ENCODE measurements around the gene TNPO1. TPM values are rescaled to one million over a fixed set of nuclear protein-coding genes. Genes with fewer than 3 reads are reported as not detected.
A peak's percentile ranks its signal among the peaks of the same experiment; 100 is the strongest.

TNPO1 gene
- total and polyA plus RNA-seq, 2 of the 8 experiments (the other 6 are each of a cell fraction or from before 2014, with no cell fraction given), result 38.5 to 211 TPM

GRCh38 chr5:72818866-72819534 lies 2.5 kb downstream of the TNPO1 start:
- Histone ChIP-seq H3K36me3 (ENCODE audit: control insufficient read depth in 2 of 4, insufficient read depth in 4 of 4, low read length in 3 of 4) (no peaks in the 10 kb centered on the region), H3K9ac (replicated peaks in 1 of 4; ENCODE audit: extremely low read depth in 1 of 4, low read depth in 3 of 4, low read length in 3 of 4) (no peak overlapping the region), H3K79me1 (ENCODE audit: low read depth, low read length) (no peaks in the 10 kb centered on the region), H4K91ac (replicated peaks; ENCODE audit: insufficient read length, low read length) (no peak overlapping the region), H3K4ac (replicated peaks; ENCODE audit: insufficient read length, low read depth, low read length) (no peak overlapping the region), H3K23ac (ENCODE audit: insufficient read length) (no peak overlapping the region), H3K23me2 (ENCODE audit: low read depth, low read length) (peaks cover 6% of the 10 kb centered on the region; the same call in 1 of the 2 replicates), H2AK5ac (ENCODE audit: low read depth, low read length) (no peak overlapping the region), H3K9me3 (ENCODE audit: insufficient read depth in 2 of 2, low read depth in 1 of 2, low read length in 1 of 2) (no peaks in the 10 kb centered on the region), H3K18ac (ENCODE audit: extremely low read depth, low read length) (no peak overlapping the region), H3K4me1 (replicated peaks in 1 of 4; ENCODE audit: control insufficient read depth in 3 of 4, insufficient read depth in 4 of 4, low read length in 3 of 4) (peaks cover 0 to 6% (median 1%) of the 10 kb centered on the region in 4 experiments; a peak in 5 of 7 replicates), H3K4me2 (ENCODE audit: insufficient read depth in 1 of 2, low read depth in 2 of 2, low read length in 2 of 2) (peak overlapping the region in 1 of 2 experiments; percentile 53), H4K5ac (ENCODE audit: insufficient read length, low read depth, low read length) (no peak overlapping the region), H2BK5ac (ENCODE audit: low read depth, low read length) (no peak overlapping the region), H3K56ac (replicated peaks; ENCODE audit: insufficient read length, low read depth, low read length) (no peak overlapping the region), H2BK12ac (ENCODE audit: low read depth, low read length) (no peak overlapping the region), H3K79me2 (ENCODE audit: control insufficient read depth in 1 of 2, insufficient read depth in 2 of 2, low read length in 2 of 2) (peaks cover 0 to 39% of the 10 kb centered on the region in 2 experiments; a peak in 2 of 4 replicates), H2AFZ (ENCODE audit: low read length) (no peak overlapping the region), H2BK15ac (ENCODE audit: low read length) (no peak overlapping the region), H3K4me3 (ENCODE audit: extremely low read depth in 1 of 4, insufficient read depth in 2 of 4, low read depth in 3 of 4, low read length in 4 of 4) (peak overlapping the region in 2 of 4 experiments; percentile 3 to 17; a peak in 1 of 8 replicates), H3K27me3 (replicated peaks in 1 of 4; ENCODE audit: control insufficient read depth in 3 of 4, extremely low read depth in 1 of 4, insufficient read depth in 3 of 4, low read length in 3 of 4) (no peaks in the 10 kb centered on the region), H4K8ac (ENCODE audit: extremely low read depth, insufficient read depth, low read length) (no peak overlapping the region), H2BK20ac (ENCODE audit: low read length) (no peak overlapping the region), H2BK120ac (replicated peaks; ENCODE audit: low read depth, low read length) (no peak overlapping the region), H4K20me1 (replicated peaks in 1 of 2; ENCODE audit: control insufficient read depth in 1 of 2, insufficient read depth in 2 of 2, low read length in 2 of 2) (no peaks in the 10 kb centered on the region), H3K14ac (ENCODE audit: insufficient read length) (no peak overlapping the region), H3K27ac (ENCODE audit: low read depth, low read length) (no peak overlapping the region)
- CTCF ChIA-PET (ENCODE audit: partially characterized antibody), result interaction anchor here (0.8 to 4.0 kb wide), 17 partner anchors 11 to 432 kb away, joined by 3 to 25 read pairs (median 5); no protein-coding TSS in a partner anchor
- peak; percentile 86 for FAIRE-seq
- 22% methylated on average over 5 of the region's 5 CpGs; no CpG with 5 or more reads in 1 of the 2 experiments for WGBS, 2 experiments (ENCODE audit: extremely low coverage in 1 of 2, insufficient coverage in 1 of 2, insufficient read length in 1 of 2, insufficient replicate concordance in 2 of 2, low coverage in 1 of 2, low lambda C conversion rate in 2 of 2, missing lambda C conversion rate in 1 of 2)
- peak; percentile 31 to 69 for DNase-seq (ENCODE audit: low read depth in 1 of 2, low spot score in 2 of 2)
- peak; percentile 66 to 80 (median 74) for TF ChIP-seq CTCF (IDR thresholded peaks at IDR 0.05; ENCODE audit: control extremely low read depth in 1 of 3, insufficient read depth in 1 of 3, low read depth in 1 of 3, low read length in 3 of 3)
- TF ChIP-seq CREB1 (IDR thresholded peaks at IDR 0.05), result peak; percentile 49; the same call in 1 of the 2 replicates
- TF ChIP-seq TCF12 (IDR thresholded peaks at IDR 0.05; ENCODE audit: low read depth, low read length), result 0 out of 2 replicates have a peak, but pooled peaks have one; percentile 23
- peak; percentile 70 to 81 for TF ChIP-seq RAD21 (IDR thresholded peaks at IDR 0.05 in 1 of 2, conservative IDR thresholded peaks at IDR 0.05 in 1 of 2; ENCODE audit: low read depth in 2 of 2, low read length in 2 of 2)
- 0 out of 2 replicates have a peak, but pooled peaks have one; percentile 51 for TF ChIP-seq YY1 (IDR thresholded peaks at IDR 0.05; ENCODE audit: low read depth, low read length)
- TF ChIP-seq BCL11A (IDR thresholded peaks at IDR 0.05; ENCODE audit: low read depth in 2 of 2, low read length in 2 of 2), result no peak
- POLR2A ChIA-PET (ENCODE audit: partially characterized antibody), result interaction anchor here (0.6 to 1.5 kb wide), 5 partner anchors 10 to 30 kb away, joined by 3 to 4 read pairs (median 4); no protein-coding TSS in a partner anchor

Measured in H1 (cell line).